T-helper 1 cell treated with Interleukin-12 subunit alpha and Interleukin-12 subunit beta and Interleukin-4 antibody, amounts not matched to agents 30 μg/mL and 1 μg/mL, for 36 hours (primary cell): Measurements from ENCODE around the gene LRRC37A3.
"Not testable (repeated sequence)": the region's sequence is repeated elsewhere in the genome, so short reads cannot be mapped to it uniquely, and the experiment has no call there.

Experiments
- H3K27ac Mint-ChIP-seq: one replicate; pipeline ENCODE4 v1.8.0; 2021; ENCODE audit warnings: mild to moderate bottlenecking, mixed read lengths
- H3K27me3 Mint-ChIP-seq: one replicate; pipeline ENCODE4 v1.8.0; 2021; ENCODE audit warnings: low read depth, mixed read lengths
- H3K36me3 Mint-ChIP-seq: one replicate; pipeline ENCODE4 v1.8.0; 2021; ENCODE audit warnings: low read depth, mixed read lengths
- H3K4me1 Mint-ChIP-seq: one replicate; pipeline ENCODE4 v1.8.0; 2021; ENCODE audit warnings: low read depth, mixed read lengths
- H3K4me3 Mint-ChIP-seq: one replicate; pipeline ENCODE4 v1.8.0; 2021; ENCODE audit warnings: mild to moderate bottlenecking, moderate library complexity, mixed read lengths
- H3K9me3 Mint-ChIP-seq: one replicate; pipeline ENCODE4 v1.8.0; 2021; ENCODE audit warnings: mixed read lengths

LRRC37A3 gene

GRCh38 chr17:64829824-64830630, 89.3 kb downstream of the LRRC37A3 start:
- H3K9me3 Mint-ChIP-seq, H3K4me1 Mint-ChIP-seq, H3K4me3 Mint-ChIP-seq, H3K27ac Mint-ChIP-seq, H3K27me3 Mint-ChIP-seq: not testable (repeated sequence)
- peaks cover 11% of the 10 kb centered on the region for H3K36me3 Mint-ChIP-seq

GRCh38 chr17:64829068-64829467, 90.2 kb downstream of the LRRC37A3 start:
- H3K27ac Mint-ChIP-seq, H3K27me3 Mint-ChIP-seq, H3K4me3 Mint-ChIP-seq, H3K9me3 Mint-ChIP-seq, H3K4me1 Mint-ChIP-seq: not testable (repeated sequence)
- H3K36me3 Mint-ChIP-seq: peaks cover 15% of the 10 kb centered on the region

- H3K27me3 Mint-ChIP-seq, H3K4me3 Mint-ChIP-seq, H3K27ac Mint-ChIP-seq, H3K4me1 Mint-ChIP-seq, H3K9me3 Mint-ChIP-seq: not testable (repeated sequence)
- H3K36me3 Mint-ChIP-seq: peaks cover 26% of the 10 kb centered on the region
Observed at GRCh38 chr17:64818904-64819303, 100.4 kb downstream of the LRRC37A3 start.

- not testable (repeated sequence) for H3K4me1 Mint-ChIP-seq, H3K9me3 Mint-ChIP-seq, H3K4me3 Mint-ChIP-seq, H3K27me3 Mint-ChIP-seq, H3K27ac Mint-ChIP-seq
- peaks cover 20% of the 10 kb centered on the region for H3K36me3 Mint-ChIP-seq
Observed at GRCh38 chr17:64815833-64816198, 103.5 kb downstream of the LRRC37A3 start.

GRCh38 chr17:64814993-64815832, 104.1 kb downstream of the LRRC37A3 start:
- H3K9me3 Mint-ChIP-seq, H3K4me1 Mint-ChIP-seq, H3K4me3 Mint-ChIP-seq, H3K27me3 Mint-ChIP-seq, H3K27ac Mint-ChIP-seq: not testable (repeated sequence)
- H3K36me3 Mint-ChIP-seq: peaks cover 19% of the 10 kb centered on the region

GRCh38 chr17:64808178-64808977, 110.9 kb downstream of the LRRC37A3 start:
- H3K9me3 Mint-ChIP-seq, H3K27me3 Mint-ChIP-seq: not testable (repeated sequence)
- H3K36me3 Mint-ChIP-seq: peaks cover 13% of the 10 kb centered on the region
- H3K4me1 Mint-ChIP-seq: peaks cover 14% of the 10 kb centered on the region
- peak overlapping the region; percentile 48 for H3K4me3 Mint-ChIP-seq
- peak overlapping the region; percentile 98 for H3K27ac Mint-ChIP-seq
